HG02623 (cell line): ENCODE data around the gene ELOF1.
"Not testable (repeated sequence)": the region's sequence is repeated elsewhere in the genome, so short reads cannot be mapped to it uniquely, and the experiment has no call there.

Experiments used
- ATAC-seq: cut with Tn5 transposase; IDR thresholded peaks from one replicate; pipeline ENCODE4 v1.9.1; 2021; ENCODE audit warnings: moderate library complexity; ENCODE audit not compliant: unreplicated experiment

The ELOF1 gene

GRCh38 chr19:11558881-11559828 is at the start of gene ELOF1:
Gene ELOF1, minus strand, starts transcription at chr19:11559230. Its CDS starts 4,883 bp downstream, at chr19:11554347.
- ATAC-seq = peak; percentile 73

GRCh38 chr19:11606484-11606883 is 47.5 kb upstream of the ELOF1 start:
- no peak for ATAC-seq

GRCh38 chr19:11599704-11600103 is 40.7 kb upstream of the ELOF1 start:
- not testable (repeated sequence) for ATAC-seq

GRCh38 chr19:11598746-11599145 is 39.7 kb upstream of the ELOF1 start:
- ATAC-seq = no peak

GRCh38 chr19:11598103-11598483 is 39.1 kb upstream of the ELOF1 start:
- ATAC-seq = no peak

GRCh38 chr19:11597202-11598102 is 38.4 kb upstream of the ELOF1 start, which contains the start of gene ZNF627:
Gene ZNF627, plus strand, starts transcription at chr19:11597483. Its CDS starts 145 bp downstream, at chr19:11597628.
- ATAC-seq = peak; percentile 99

GRCh38 chr19:11596156-11596555 is 37.1 kb upstream of the ELOF1 start:
- no peak for ATAC-seq

GRCh38 chr19:11594084-11594483 is 35.1 kb upstream of the ELOF1 start:
- ATAC-seq = no peak

GRCh38 chr19:11587975-11588631 is 29.1 kb upstream of the ELOF1 start:
- no peak for ATAC-seq

- no peak for ATAC-seq
Measured at GRCh38 chr19:11587302-11587974, 28.4 kb upstream of the ELOF1 start.

GRCh38 chr19:11586331-11586730 is 27.3 kb upstream of the ELOF1 start:
- ATAC-seq = no peak

- ATAC-seq = peak; percentile 68
Measured at GRCh38 chr19:11581740-11582139, 22.7 kb upstream of the ELOF1 start.

GRCh38 chr19:11580116-11580515 is 21.1 kb upstream of the ELOF1 start:
- no peak for ATAC-seq

- ATAC-seq = no peak
Measured at GRCh38 chr19:11578258-11579142, 19.5 kb upstream of the ELOF1 start.

GRCh38 chr19:11577451-11578257 is 18.6 kb upstream of the ELOF1 start, which contains the start of gene ACP5:
Gene ACP5, minus strand, starts transcription at chr19:11577645. Its CDS starts 328 bp downstream, at chr19:11577317.
- ATAC-seq = no peak

- no peak for ATAC-seq
Measured at GRCh38 chr19:11576227-11576626, 17.2 kb upstream of the ELOF1 start.

- no peak for ATAC-seq
Measured at GRCh38 chr19:11574689-11575088, 15.7 kb upstream of the ELOF1 start.

GRCh38 chr19:11573763-11574162 is 14.7 kb upstream of the ELOF1 start:
- ATAC-seq = not testable (repeated sequence)
